Stomach (tissue), 9 donors: ENCODE data around the gene SRSF1. TPM values are rescaled to one million over a fixed set of nuclear protein-coding genes. Genes with fewer than 3 reads are reported as not detected.

Experiments used
- DNase-seq, 2 donors: peaks; one replicate each; pipeline versions ENCODE4 v3.0.0 to v3.0.0-alpha.2; 2013 to 2019
- H3K27ac ChIP-seq, 5 donors: fragments of 200-600 bp in 4 of 5; sonication (generic) in 4 of 5; one replicate each; pipeline ENCODE4 v1.5.1; 2013 to 2019; ENCODE audit warnings: mild to moderate bottlenecking in 1 of 5, moderate library complexity in 1 of 5
- H3K27me3 ChIP-seq, 3 donors: fragments of 200-600 bp; sonication (generic); one replicate each; pipeline ENCODE4 v1.5.1; 2017 to 2019; ENCODE audit warnings: mixed run types in 1 of 3
- H3K36me3 ChIP-seq, 4 donors: fragments of 200-600 bp; sonication (generic); 1 replicate in 3 of 4; 2 replicates in 1 of 4; pipeline ENCODE4 v1.5.1; 2016 to 2019
- H3K4me1 ChIP-seq, 4 donors: fragments of 200-600 bp; sonication (generic); one replicate each; pipeline ENCODE4 v1.5.1; 2016 to 2019
- H3K4me3 ChIP-seq, 4 donors: fragments of 200-600 bp; sonication (generic) in 3 of 4; one replicate each; pipeline ENCODE4 v1.5.1; 2016 to 2019; ENCODE audit warnings: mild to moderate bottlenecking in 1 of 4
- H3K9me3 ChIP-seq, 4 donors: fragments of 200-600 bp; sonication (generic); one replicate each; pipeline ENCODE4 v1.5.1; 2016 to 2019
- EP300 ChIP-seq: sonication (generic); formaldehyde crosslinking; IDR thresholded peaks from one replicate; pipeline ENCODE4 v1.6.1; 2017; ENCODE audit warnings: antibody characterized with exemption
- POLR2A ChIP-seq, 4 donors: fragments of 450-650 bp; IDR thresholded peaks; one replicate each; pipeline ENCODE4 v1.6.1; 2016; ENCODE audit warnings: antibody characterized with exemption in 4 of 4, control low read depth in 2 of 4, mild to moderate bottlenecking in 1 of 4, moderate library complexity in 1 of 4
- POLR2AphosphoS5 ChIP-seq, 3 donors: sonication (generic); formaldehyde crosslinking; IDR thresholded peaks; one replicate each; pipeline ENCODE4 v1.6.1; 2016; ENCODE audit warnings: antibody characterized with exemption in 3 of 3
- WGBS, 5 donors: extraction: QIAGEN DNeasy Blood & Tissue Kit in 3 of 5; methylation state at CpG; one replicate each; pipeline versions ENCODE4 v1.1.5 to v1.1.7; 2013 to 2018; 5-methylcytosine and 5-hydroxymethylcytosine counted together
- intact Hi-C: fragments of 100-400 bp; cut with DNase I; formaldehyde crosslinking; loops from one replicate; pipeline ENCODE4 v1.15.1; 2023; ENCODE audit warnings: low total_unique reads
- polyA plus RNA-seq, 3 donors: library from polyadenylated mRNA; stranded (reverse); fragments of 200-250 nt; gene quantifications; one replicate each; pipeline ENCODE4 v1.2.3, GENCODE V29; 2013
- total RNA-seq, 5 donors: library from RNA; depleted of rRNA; stranded (reverse); fragments of >200 nt; gene quantifications; one replicate each; pipeline versions ENCODE4 v1.1.0 to v1.2.3, GENCODE V29; 2014 to 2016
- TF ChIP-seq, protein P1 (sequence below), 7 experiments: fragments of 450-650 bp in 4 of 7; fragments of 200-600 bp in 3 of 7; sonication (generic) in 3 of 7; IDR thresholded peaks; one replicate each; pipeline ENCODE4 v1.5.1; 2016 to 2019; ENCODE audit warnings: antibody characterized with exemption in 7 of 7, control low read depth in 2 of 7, mild to moderate bottlenecking in 1 of 7
- donor health status: healthy with polysubstance abuse.
- donor health status: Bipolar disorder and iron deficiency.
- donor health status: healthy.

SRSF1 gene
- total and polyA plus RNA-seq, 8 donors = 81.7 to 351 (median 171) TPM

DNA sequence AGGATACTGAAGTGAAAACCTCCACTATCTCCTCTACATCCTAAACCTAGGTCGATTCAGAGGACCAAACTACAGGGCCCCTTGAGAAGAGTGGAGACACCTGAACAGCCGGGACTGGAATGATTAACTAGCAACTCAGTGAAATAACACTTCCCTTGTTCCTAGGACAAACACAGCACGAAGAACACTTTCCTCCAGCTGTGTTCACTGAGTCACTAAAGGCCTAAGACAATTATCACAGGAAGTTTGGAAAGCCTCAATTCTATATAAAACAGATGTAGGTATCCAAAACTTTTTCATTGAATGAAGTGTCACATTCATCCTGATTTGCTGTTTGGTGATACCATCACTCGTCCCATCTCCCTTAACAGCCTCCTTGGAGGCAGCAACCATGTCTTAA is 36.3 kb downstream of the SRSF1 start:
- no peak overlapping the region for H3K27ac ChIP-seq
- intact Hi-C loops = no loop called here

DNA sequence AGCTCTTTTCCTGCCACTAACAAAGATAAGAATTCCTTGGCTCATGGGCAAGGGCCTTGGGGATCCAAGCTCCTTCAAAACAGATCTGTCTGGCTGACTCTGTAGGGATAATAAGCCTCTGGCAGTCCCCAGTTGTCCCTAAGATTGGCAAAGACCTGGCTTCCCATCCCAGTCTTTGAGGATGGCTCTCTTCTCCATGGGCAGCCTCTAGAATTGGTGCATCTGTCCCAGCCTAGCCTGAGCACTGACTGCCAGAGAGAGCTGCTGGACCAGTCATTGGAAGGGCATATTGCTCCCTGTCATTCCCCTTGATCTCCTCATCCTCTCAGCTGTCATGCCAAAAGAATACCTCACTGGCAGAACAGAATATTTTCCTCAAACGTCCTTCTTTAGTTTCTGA is 38.6 kb downstream of the SRSF1 start:
- intact Hi-C loops = no loop called here
- Histone ChIP-seq H3K27me3 (no peaks in the 10 kb centered on the region), H3K36me3 (peaks cover 4 to 18% (median 14%) of the 10 kb centered on the region in 4 donors), H3K4me3 (no peak overlapping the region), H3K4me1 (no peaks in the 10 kb centered on the region), H3K27ac (no peak overlapping the region), H3K9me3 (no peaks in the 10 kb centered on the region)
- 40 to 63% (median 50%) methylated on average over 1 of the region's 1 CpG for WGBS, 5 donors
- DNase-seq = no peak
- TF ChIP-seq POLR2A (IDR thresholded peaks at IDR 0.05) (no peak), EP300 (no peak)

More for the DNA sequence above, 36.3 kb downstream of the SRSF1 start:
- WGBS, 5 donors = 35 to 46% (median 42%) methylated on average over 4 of the region's 4 CpGs
- H3K4me1 ChIP-seq = peaks cover 9 to 16% (median 13%) of the 10 kb centered on the region in 4 donors
- H3K4me3 ChIP-seq = no peak overlapping the region
- TF ChIP-seq POLR2AphosphoS5 (IDR thresholded peaks at IDR 0.05) (no peak), EP300 (no peak), POLR2A (IDR thresholded peaks at IDR 0.05) (no peak)
- TF ChIP-seq, protein P1, sequence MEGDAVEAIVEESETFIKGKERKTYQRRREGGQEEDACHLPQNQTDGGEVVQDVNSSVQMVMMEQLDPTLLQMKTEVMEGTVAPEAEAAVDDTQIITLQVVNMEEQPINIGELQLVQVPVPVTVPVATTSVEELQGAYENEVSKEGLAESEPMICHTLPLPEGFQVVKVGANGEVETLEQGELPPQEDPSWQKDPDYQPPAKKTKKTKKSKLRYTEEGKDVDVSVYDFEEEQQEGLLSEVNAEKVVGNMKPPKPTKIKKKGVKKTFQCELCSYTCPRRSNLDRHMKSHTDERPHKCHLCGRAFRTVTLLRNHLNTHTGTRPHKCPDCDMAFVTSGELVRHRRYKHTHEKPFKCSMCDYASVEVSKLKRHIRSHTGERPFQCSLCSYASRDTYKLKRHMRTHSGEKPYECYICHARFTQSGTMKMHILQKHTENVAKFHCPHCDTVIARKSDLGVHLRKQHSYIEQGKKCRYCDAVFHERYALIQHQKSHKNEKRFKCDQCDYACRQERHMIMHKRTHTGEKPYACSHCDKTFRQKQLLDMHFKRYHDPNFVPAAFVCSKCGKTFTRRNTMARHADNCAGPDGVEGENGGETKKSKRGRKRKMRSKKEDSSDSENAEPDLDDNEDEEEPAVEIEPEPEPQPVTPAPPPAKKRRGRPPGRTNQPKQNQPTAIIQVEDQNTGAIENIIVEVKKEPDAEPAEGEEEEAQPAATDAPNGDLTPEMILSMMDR (IDR thresholded peaks at IDR 0.05) = no peak
- H3K9me3 ChIP-seq = no peaks in the 10 kb centered on the region
- DNase-seq = no peak
- peaks cover 18 to 41% (median 36%) of the 10 kb centered on the region in 4 donors for H3K36me3 ChIP-seq
- no peaks in the 10 kb centered on the region for H3K27me3 ChIP-seq

DNA sequence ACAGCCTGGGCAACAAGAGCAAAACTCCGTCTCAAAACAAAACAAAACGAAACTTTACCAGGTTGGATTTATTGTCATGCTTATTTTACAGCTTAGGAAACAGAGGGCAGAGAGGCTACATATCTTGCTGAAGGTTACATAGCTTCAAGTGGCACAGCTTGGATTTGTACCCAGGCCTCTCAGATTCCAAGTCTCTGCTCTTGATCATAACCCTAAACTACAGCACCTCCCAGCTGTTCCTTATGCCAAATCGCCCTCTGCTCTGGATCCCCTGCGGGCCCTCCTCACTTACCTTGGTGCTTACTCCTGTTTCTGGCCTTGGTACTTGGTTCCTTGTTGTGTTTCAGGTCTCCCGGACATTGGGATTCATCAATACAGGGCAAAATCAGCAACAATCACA is 40.2 kb downstream of the SRSF1 start:
- WGBS, 5 donors = 85 to 91% (median 88%) methylated on average over 5 of the region's 5 CpGs
- H3K4me1 ChIP-seq = no peaks in the 10 kb centered on the region
- H3K4me3 ChIP-seq = no peak overlapping the region
- peaks cover 0 to 4% (median 0%) of the 10 kb centered on the region in 4 donors for H3K36me3 ChIP-seq
- no peaks in the 10 kb centered on the region for H3K27me3 ChIP-seq
- no peak for TF ChIP-seq EP300
- TF ChIP-seq POLR2AphosphoS5 (IDR thresholded peaks at IDR 0.05) = no peak
- TF ChIP-seq POLR2A (IDR thresholded peaks at IDR 0.05) = no peak
- TF ChIP-seq, protein P1 (IDR thresholded peaks at IDR 0.05) = no peak
- no peak for DNase-seq
- H3K9me3 ChIP-seq = no peaks in the 10 kb centered on the region
- no peak overlapping the region for H3K27ac ChIP-seq
- intact Hi-C loops = no loop called here

DNA sequence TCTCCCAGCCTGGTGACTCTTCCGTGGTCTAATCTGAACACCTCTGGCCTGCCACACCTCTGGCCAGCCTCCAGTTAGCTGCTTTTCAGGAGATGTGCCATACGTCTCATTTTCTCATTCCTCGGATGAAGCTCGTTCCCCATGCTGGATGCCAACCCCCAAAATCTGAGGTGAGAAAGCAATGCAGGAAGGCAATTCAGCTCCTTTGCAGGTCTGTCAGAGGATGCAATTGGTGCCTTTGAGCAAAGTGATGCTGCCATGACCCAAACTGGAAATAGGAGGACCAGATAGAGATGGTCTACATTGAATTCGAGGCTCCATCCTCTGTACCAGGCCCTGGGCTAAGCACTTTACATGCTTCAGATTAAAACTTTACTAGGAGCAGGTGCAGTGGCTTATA is 40.8 kb downstream of the SRSF1 start:
- H3K4me1 ChIP-seq = no peaks in the 10 kb centered on the region
- H3K36me3 ChIP-seq = no peaks in the 10 kb centered on the region
- no peaks in the 10 kb centered on the region for H3K27me3 ChIP-seq
- WGBS, 5 donors = 74 to 96% (median 86%) methylated on average over 5 of the region's 5 CpGs
- TF ChIP-seq POLR2A (IDR thresholded peaks at IDR 0.05) = no peak
- TF ChIP-seq EP300 = no peak
- TF ChIP-seq, protein P1 (IDR thresholded peaks at IDR 0.05) = no peak
- TF ChIP-seq POLR2AphosphoS5 (IDR thresholded peaks at IDR 0.05) = no peak
- no peak overlapping the region for H3K27ac ChIP-seq
- intact Hi-C loops = no loop called here
- no peak for DNase-seq
- no peaks in the 10 kb centered on the region for H3K9me3 ChIP-seq
- no peak overlapping the region for H3K4me3 ChIP-seq

DNA sequence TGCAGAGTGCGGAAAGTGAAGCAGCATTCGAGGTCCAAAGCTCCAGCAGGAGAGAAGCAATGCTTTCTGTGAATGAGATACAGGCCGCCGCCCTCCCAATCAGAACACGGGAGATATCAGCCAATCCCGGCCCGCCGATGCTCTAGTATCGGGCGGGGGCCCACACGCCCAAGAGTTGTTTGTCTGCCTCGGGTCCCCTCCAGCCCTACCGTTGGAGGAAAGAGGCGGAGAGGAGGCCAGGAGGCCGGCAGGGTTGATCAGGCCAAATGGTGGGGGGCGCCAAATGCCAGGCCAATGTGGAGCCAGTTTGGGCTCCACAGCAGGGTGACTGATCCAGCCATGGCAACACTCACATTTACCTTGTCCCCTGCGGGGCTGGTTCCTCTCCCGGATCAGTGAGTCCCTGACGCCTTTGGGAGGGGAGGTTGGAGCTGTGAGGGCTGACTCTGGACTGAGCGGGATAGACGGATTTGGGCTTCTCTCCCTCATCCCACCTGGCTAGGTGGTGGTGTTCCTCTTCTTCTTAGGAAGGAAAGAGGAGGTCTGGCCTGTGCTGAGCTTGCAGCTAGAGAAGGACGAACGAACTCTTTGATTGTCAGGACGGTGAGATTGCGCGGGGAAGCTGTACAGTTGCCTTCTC is 41.4 kb downstream of the SRSF1 start:
- no peak overlapping the region for H3K27ac ChIP-seq
- peaks cover 0 to 3% (median 0%) of the 10 kb centered on the region in 4 donors for H3K4me1 ChIP-seq
- H3K4me3 ChIP-seq = no peak overlapping the region
- H3K27me3 ChIP-seq = no peaks in the 10 kb centered on the region
- intact Hi-C loops = no loop called here
- 79 to 85% (median 84%) methylated on average over 21 to 26 of the region's 26 CpGs for WGBS, 5 donors
- DNase-seq = no peak
- no peaks in the 10 kb centered on the region for H3K9me3 ChIP-seq
- no peak for TF ChIP-seq EP300
- no peaks in the 10 kb centered on the region for H3K36me3 ChIP-seq
